ENCODE results near the gene USP26.
"Not testable (repeated sequence)": the region's sequence is repeated elsewhere in the genome, so short reads cannot be mapped to it uniquely, and the experiment has no call there.

Gene USP26

DNA sequence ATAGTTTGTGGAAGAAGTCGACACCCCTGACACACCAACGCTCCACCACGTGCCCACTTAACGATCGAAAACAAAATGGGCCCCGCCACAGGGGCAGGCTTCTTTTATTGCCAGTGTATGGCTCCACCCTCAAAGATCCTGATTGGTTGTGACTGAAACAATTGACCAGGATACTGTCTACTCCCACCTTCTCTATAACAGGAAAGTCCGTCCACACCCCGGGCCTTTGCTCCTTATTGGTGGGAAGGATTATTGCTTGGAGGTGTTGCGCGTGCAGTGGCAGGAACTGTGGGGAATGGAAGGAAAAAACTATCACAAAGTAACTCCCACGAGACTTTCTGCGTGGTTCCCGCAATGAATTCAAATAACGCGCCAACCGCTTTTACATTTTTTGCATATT lies at the start of gene USP26:
TSS of gene USP26 (minus strand) at position 79 of the 400 bp plus-strand sequence. CDS start 68,889 bp downstream, outside the sequence.
- DNase-seq (ENCODE audit: insufficient read length, low spot score), result no peak
- no peak for FAIRE-seq

- DNase-seq (ENCODE audit: insufficient read length, low spot score) (no peak), FAIRE-seq (no peak)
Measured at GRCh38 chrX:133134282-133134681, 37.4 kb upstream of the USP26 start.

DNA sequence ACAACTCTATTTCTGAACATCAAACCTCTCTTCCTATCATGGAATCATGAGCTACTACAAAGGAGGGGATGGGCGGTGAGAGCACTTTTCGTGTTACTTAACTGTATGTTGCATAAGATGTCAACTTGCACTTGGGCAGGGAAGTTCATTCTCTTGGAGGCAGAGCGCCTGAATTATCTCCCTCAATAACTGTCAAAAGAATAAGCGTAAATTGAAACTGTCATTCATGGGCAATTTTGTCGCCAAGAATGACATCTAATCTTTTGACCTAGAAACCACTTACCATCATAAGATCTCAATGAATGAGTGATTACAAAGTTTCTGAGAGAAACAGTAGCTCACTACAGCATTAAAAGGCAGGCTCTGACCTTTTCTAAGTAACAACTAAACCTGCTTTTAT lies 23.5 kb upstream of the USP26 start:
- no peak for DNase-seq (ENCODE audit: insufficient read length, low spot score)
- no peak for FAIRE-seq

- DNase-seq (ENCODE audit: insufficient read length, low spot score) (no peak), FAIRE-seq (no peak)
Measured at GRCh38 chrX:133094098-133094731, 2.7 kb downstream of the USP26 start.

GRCh38 chrX:133090236-133090809 lies 6.6 kb downstream of the USP26 start:
- no peak for FAIRE-seq

DNA sequence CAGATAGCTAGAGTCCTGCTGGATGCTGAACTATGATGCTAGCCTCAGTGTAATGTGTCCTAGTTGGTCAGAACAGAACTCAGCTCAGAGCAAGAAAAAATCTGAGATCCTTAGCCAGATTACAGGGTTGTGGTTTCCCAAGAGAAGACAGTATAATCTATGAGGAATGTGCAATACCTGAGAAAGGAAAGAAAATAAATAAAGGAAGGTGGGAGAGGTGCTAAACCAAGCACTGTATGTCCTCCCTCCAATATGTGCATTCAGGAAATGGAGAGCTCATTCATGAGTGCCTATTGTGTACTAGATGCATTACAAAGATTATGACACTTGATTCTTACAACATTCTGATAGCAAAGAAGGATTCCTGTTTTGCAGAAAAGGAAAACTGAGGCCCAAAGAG lies 7.5 kb downstream of the USP26 start:
- FAIRE-seq (no peak), DNase-seq (ENCODE audit: insufficient read length, low spot score) (no peak)

More at GRCh38 chrX:133090236-133090809, 6.6 kb downstream of the USP26 start:
- DNase-seq (ENCODE audit: insufficient read length, low spot score), result no peak

- FAIRE-seq, result no peak
- DNase-seq (ENCODE audit: insufficient read length, low spot score), result no peak
Measured at GRCh38 chrX:133085785-133086184, 11.1 kb downstream of the USP26 start.

- DNase-seq (ENCODE audit: insufficient read length, low spot score); FAIRE-seq: not testable (repeated sequence)
Measured at GRCh38 chrX:133085056-133085455, 11.9 kb downstream of the USP26 start.

DNA sequence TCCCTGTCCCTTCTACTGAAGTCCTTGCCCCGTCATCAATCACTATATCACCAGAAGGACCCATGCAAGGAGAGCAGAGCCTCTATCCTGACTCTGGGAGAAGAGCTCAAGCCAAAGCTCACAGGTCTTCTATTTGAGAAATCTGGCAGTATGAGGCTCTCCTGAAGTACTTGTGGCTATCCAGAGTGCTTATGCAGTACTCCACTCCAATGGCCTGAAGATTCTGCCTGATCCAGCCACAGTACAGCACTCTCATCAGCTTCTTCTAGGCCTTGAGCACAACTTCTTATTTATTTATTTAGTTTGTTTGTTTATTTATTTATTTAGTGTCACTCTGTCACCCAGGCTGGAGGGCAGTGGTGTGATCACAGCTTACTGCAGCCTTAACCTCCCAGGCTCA lies 13.0 kb downstream of the USP26 start:
- FAIRE-seq (no peak), DNase-seq (ENCODE audit: insufficient read length, low spot score) (no peak)

- FAIRE-seq (no peak), DNase-seq (ENCODE audit: insufficient read length, low spot score) (no peak)
Measured at GRCh38 chrX:133081990-133082389, 14.9 kb downstream of the USP26 start.

DNA sequence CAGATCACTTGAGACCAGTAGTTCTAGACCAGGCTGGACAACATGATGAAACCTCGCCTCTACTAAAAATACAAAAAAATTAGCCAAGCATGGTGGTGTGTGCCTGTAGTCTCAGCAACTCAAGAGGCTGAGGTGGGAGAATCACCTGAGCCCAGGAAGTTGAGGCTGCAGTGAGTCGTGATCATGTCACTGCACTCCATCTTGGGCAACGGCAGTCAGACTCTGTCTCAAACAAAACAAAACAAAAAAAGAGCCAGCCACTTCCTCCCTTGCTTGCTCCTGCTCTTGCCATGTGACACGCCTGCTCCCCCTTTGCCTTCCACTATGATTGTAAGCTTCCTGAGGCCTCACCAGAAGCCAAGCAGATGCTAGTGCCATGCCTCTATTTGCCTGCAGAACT lies 19.1 kb downstream of the USP26 start:
- FAIRE-seq, result not testable (repeated sequence)

GRCh38 chrX:133072566-133072965 lies 24.3 kb downstream of the USP26 start:
- no peak for FAIRE-seq
- DNase-seq (ENCODE audit: insufficient read length, low spot score), result no peak

More for the DNA sequence above, 19.1 kb downstream of the USP26 start:
- DNase-seq (ENCODE audit: insufficient read length, low spot score), result not testable (repeated sequence)

GRCh38 chrX:133068461-133068860 lies 28.4 kb downstream of the USP26 start:
- FAIRE-seq, result no peak
- DNase-seq (ENCODE audit: insufficient read length, low spot score), result no peak

DNA sequence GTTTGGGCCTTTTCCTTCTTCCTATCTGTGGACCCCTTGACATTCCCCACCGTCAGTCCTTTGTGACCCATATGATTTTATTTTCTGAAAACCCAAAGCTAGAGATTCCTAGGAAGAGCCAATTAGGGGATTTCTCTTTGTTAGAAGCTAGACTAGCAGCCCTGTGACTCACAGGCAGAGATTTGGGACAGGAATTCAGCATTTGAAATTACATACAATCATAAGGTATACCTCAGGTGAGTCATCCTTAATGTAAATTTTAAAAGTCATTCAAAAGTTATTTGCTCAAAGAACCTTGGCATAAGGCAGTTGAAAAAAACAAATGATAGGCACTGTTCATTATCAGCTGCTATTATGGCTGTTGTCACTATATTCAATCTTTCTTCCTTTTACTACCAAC lies 40.6 kb downstream of the USP26 start:
- no peak for FAIRE-seq
- DNase-seq (ENCODE audit: insufficient read length, low spot score), result no peak

- FAIRE-seq (no peak), DNase-seq (ENCODE audit: insufficient read length, low spot score) (no peak)
Measured at GRCh38 chrX:133054761-133055405, 42.0 kb downstream of the USP26 start.

DNA sequence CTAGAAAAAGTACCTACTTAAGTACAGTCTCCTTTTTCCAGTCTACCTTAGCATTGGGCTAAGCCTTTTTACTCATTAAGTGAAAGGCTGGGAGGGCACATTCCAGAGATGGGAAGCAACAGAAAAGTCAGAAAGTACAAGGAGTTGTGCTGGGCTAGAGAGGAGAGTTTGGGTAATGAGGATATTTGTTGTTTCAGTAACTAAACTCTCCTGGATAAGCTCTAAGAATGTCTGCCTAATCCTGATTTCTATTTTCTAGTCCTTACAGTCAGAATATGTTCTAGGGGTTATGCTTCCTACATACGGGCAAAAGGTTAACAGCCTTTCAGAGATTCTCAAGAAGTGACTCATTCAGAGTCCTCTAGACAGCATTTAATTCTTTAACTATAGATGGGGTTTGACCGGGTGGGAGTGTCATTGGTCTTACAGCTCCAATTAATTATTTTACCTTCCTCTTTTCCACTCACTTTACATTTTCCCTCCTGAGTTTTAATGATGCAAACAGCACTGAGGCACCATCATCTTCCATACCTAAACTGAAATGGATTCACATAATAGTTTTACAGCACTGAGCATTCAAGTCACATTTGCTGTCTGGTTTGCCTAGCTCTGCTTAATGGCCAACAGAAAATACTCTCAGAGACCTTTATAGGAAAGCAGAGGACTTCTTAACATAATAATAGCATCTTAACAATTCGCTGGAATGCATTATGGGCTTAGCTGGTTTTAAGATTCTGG lies 42.9 kb downstream of the USP26 start:
- no peak for DNase-seq (ENCODE audit: insufficient read length, low spot score)
- FAIRE-seq, result no peak

DNA sequence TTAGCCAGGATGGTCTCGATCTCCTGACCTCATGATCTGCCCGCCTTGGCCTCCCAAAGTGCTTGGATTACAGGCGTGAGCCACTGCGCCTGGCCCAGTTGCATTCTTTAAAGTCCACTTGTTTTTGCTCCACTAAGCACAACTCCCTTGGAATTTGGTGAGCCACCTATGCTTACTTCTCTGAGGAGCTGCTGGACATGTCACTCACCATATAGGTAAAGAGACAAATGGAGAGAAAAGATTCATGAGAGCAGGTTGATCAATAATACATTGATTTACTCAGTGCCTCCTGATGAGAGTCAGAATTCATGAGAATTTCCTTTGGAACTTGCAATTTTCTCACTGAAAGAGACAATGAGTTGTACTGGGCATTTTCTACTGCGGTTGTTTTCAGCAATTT lies 48.2 kb downstream of the USP26 start:
- no peak for FAIRE-seq

GRCh38 chrX:133046601-133047000 lies 50.3 kb downstream of the USP26 start:
- DNase-seq (ENCODE audit: insufficient read length, low spot score), result no peak
- FAIRE-seq, result no peak

More for the DNA sequence above, 48.2 kb downstream of the USP26 start:
- DNase-seq (ENCODE audit: insufficient read length, low spot score), result no peak

DNA sequence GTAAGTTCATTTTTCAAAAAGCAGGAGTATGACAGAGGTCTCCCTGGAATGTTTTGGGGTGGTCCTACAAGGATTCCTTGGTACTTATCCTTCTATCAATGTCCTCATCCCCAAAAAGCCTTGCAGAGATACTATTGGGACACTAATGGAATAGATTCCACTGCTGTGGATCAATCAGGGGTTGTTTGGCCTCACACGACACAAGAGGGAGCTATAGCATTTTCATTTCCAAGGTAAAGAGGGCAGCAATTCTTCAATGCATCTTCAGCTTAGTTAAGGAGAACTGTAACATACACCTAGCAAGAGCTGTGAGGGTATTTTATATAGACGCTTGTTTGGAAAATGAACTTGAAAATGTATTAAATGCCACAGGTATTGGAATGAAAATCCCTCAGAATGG lies 50.9 kb downstream of the USP26 start:
- DNase-seq (ENCODE audit: insufficient read length, low spot score) (no peak), FAIRE-seq (no peak)

DNA sequence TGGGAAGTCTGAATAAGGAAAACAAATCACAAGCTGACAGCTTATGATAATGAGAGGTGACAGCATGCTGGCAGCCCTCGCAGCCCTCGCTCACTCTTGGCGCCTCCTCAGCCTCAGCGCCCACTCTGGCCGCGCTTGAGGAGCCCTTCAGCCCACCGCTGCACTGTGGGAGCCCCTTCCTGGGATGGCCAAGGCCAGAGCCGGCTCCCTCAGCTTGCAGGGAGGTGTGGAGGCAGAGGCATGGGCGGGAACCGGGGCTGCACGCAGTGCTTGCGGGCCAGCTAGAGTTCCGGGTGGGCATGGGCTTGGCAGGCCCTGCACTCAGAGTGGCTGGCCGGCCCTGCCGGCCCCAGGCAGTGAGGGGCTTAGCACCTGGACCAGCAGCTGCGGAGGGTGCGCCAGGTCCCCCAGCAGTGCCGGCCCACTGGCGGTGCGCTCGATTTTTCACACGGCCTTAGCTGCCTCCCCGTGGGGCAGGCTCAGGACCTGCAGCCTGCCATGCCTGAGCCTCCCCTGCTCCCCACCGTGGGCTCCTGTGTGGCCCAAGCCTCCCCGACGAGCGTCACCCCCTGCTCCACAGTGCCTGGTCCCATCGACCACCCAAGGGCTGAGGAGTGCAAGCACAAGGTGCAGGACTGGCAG lies 52.6 kb downstream of the USP26 start:
- FAIRE-seq; DNase-seq (ENCODE audit: insufficient read length, low spot score): not testable (repeated sequence)

DNA sequence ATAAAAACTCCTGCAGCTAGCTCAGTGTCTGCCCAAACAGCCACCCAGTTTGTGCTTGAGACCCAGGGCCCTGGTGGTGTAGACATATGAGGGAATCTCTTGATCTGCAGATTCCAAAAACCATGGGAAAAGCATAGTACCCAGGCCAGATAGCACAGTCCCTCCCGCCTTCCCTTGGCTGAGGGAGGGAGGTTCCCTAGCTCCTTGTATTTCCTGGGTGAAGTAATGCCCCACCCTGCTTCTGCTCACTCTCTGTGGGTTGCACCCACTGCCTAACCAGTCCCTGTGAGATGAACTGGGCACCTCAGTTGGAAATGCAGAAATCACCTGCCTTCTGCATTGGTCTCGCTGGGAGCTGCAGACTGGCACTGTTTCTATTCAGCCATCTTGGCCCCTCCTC lies 54.6 kb downstream of the USP26 start:
- no peak for DNase-seq (ENCODE audit: insufficient read length, low spot score)
- no peak for FAIRE-seq

Data from HTR-8/SVneo (cell line).